Stimulated activated CD4-positive, alpha-beta T cell treated with anti-CD3 and anti-CD28 coated beads, Interleukin-1b, Interleukin-23, amount 100 ng/mL, for 48 hours (primary cell): Measurements from ENCODE around the gene FNTB.

ENCODE experiments used
- DNase-seq: peaks from one replicate; pipeline ENCODE4 v3.0.0-alpha.2; 2020

FNTB gene

DNA sequence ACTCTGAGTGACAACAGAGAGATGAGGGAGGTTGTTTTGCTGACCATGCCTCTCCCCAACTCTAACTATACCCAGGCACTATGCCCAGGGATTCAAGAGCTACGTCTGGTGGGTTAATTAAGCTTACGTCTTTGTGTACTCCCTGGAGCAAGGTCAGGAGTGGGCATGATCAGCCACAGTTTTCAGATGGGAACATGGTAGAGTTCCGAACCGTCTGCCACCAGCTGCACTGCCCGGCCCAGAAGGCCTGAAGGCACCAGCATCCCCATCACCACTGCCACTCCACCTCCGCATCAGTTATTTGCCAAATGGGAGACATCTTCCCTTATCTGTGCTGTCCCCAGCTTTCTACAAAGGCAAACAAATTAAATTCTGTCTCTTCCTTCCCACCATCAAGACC lies 33.0 kb upstream of the FNTB start:
- no peak for DNase-seq

DNA sequence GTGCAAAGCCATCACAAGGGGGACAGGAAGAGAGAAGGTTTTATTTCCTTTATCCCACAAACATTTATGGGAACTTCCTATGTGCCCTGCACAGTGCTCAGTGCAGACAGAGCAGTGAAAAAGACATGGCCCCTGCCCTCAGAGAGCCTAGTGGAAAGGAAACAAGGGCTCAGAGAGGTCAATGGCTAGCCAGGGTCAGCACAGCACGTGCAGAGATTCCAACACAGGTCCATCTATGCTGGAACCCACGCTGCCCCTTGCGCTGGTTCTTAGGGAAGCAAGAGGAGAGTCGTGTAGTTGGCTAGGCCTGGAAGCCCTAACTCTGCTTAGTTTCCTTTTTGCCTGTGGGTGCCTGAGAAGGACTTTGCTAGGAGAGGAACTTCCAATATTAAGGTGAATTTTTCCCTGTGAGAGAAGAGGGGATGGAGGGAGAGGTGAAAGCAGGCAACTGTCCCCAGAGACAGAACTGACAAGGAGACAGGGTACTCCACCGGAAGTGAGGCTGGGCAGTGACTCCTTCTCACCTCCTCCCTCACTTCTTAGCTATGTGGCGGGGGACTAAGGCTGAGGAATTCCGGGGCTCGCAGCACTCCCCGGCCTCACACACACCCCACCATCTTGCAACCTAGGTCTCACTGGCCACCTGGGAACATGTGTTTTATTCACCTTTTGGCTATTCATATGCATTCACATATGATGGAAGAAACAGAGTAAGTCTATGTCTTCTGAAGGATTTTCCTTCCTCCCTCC lies 32.0 kb upstream of the FNTB start:
- no peak for DNase-seq

DNA sequence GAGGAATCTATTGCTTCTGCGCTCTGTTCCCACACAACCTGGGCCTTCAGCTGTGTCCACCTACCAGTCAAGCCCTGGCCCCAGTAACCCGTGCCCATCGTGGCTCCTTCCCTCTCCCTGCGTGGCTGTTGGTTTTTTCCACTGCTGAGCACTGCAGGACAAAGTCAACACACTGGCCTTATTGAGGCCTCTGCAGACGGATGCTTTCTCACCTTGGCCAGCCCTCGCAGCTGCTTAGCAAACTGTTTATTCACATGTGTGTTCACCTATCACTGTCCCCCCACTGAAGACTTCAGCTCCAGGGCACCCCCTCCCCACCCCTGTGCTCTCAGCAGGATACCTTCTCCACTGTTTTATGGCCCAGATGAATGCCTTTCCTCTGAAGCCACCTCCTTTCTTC lies 31.4 kb upstream of the FNTB start:
- DNase-seq: no peak

DNA sequence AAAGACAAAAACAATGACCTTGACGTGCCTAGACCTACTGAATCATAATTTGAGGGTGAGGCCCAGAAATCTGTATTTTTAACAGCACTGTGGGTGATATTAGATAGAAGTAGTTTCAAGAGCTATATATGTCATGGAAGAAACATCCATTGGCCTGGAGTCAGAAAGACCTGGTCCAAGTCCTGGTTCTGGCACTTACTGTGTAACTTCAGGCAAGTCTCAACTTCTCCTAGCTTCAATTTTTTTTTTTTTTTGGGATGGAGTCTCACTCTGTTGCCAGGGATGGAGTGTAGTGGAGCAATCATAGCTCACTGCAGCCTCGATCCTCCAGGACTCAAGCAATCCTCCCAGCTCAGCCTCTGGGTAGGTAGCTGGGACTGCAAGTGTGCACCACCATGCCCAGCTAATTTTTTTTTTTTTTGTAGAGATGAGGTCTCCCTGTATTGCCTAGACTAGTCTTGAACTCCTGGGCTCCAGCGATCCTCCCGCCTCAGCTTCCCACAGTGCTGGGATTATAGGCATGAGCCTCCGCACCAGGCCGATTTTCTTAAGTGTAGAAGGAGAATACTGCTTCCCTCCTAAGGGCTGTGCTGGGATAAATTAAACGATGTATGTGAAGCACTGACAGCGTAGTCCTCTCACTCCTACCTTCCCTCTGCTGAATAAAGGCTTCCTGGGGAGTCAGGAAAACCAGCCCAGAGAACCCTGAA lies 29.8 kb upstream of the FNTB start:
- DNase-seq: no peak

DNA sequence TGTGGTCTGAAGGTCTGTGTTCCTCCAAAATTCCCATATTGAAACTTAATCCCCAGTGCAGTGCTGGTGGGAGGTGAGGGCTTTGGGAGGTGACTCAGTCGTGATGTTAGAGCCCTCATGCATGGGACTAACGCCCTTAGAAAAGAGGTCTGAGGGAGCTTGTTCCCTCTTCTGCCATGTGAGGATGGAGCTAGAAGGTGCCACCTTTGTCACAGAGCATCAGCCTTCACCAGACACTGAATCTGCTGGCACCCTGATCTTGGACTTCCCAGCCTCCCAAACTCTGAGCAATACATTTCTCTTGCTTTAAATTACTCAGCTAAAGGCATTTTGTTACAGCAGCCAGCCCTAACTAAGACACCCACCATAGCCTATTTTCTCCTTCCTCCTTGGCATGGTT lies 28.5 kb upstream of the FNTB start:
- no peak for DNase-seq

DNA sequence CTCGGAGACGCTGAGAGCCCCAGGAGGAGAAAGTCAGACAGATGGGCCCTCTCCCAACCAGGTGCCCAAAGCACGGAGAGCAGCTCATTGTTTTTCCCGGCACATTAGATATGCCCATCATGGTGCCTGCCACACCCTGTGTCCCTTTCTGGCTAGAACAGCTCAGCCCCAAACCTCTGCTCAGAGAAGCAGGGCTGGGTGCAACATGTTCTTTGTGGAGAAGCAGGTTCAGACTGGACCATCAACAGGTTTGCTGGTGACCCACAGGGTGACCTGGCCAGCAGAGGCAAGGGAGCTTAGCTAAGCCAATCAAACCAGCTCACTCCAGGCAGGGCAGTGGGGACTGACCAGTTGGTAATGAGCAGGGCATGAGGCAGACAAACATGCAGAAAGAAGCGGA lies 28.0 kb upstream of the FNTB start:
- no peak for DNase-seq

DNA sequence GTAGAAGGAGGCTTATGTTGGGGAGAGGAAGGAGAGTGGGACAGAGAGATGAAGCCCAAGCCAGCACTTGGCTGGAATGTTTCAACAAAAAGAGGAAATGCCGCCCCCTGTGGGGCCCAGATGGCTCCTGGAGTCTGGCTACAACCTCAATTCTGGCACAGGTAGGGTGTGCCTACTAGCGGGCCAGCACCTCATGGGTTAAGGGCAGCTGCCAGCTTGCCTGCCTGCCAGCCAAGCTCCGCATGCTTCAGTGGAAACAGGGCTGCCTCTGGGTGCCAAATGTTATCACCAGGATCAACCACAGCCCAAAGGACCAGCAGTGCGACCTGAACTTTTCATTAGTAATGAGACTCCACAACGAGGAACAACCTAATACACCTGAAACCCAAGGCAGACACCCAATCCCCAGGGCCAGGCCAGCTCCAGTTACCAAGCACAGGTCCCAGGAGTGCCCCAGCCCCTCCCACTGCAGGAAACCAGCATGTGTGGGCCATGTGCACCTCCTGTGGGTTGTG lies 25.9 kb upstream of the FNTB start:
- no peak for DNase-seq

DNA sequence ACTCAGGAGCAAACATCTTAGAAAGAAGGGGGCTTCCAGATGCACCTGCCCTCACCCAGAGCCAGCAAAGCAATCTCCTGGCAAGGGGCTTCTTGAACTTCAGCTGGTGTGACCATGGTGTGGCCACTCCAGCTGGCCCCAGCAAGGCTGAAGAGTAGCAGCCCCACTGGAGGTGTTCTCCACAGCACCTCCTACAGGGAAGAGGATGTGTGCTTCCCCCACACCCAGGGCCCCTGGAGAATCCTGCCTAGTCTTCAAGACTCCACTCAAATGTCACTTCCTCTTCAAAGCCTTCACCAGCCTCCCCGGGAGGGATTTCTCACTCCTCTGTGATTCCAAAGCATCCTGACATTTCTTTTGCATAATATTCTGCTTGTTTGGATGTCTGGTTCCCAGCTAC lies 23.1 kb upstream of the FNTB start:
- no peak for DNase-seq

DNA sequence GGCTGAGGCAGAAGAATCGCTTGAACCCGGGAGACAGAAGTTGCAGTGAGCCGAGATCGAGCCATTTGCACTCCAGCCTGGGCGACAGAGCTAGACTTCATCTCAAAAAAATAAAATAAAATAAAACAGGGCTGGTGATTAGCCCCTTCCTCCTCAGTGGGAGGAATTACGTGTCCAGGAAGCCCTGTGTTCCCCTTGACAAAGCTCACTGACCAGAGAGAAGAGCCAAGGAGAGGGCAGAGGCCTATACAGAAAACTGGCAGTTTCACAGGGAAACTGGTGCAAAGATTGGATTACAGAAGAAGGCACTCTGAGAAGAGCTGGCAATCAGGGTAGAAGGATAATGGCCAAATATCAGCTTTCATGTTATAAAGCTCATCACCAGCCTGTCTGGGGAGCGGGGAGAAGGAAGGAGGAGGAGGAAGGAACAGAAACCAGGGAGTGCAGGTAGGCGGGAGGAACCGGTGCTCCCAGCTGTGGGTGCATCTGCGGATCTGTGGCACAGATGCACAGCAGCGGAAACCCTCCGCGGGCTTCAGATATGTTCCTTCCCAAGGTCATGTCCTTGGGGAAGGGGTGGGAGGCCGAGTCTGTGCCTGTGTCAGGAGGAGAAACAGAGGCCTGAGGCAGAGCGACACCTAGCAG lies 21.2 kb upstream of the FNTB start:
- no peak for DNase-seq

DNA sequence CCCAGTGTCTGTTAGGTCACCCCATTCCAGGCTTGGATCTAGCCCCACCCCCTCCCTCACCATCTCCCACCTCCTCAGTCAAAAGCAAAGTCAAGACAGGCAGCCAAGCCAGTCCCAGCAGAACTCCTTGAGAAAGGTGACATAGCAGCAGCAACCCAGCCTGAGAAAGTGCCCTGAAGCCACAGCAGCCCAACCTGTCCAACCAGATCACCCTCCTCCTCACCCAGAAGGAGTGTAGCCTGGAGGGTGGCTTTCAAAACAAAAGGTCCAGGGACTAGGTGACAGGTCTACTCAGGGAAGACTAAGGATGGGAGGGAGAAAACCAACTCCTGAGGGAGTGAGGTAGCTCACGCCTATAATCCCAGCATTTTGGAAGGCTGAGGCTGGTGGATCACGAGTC lies 19.7 kb upstream of the FNTB start:
- no peak for DNase-seq

DNA sequence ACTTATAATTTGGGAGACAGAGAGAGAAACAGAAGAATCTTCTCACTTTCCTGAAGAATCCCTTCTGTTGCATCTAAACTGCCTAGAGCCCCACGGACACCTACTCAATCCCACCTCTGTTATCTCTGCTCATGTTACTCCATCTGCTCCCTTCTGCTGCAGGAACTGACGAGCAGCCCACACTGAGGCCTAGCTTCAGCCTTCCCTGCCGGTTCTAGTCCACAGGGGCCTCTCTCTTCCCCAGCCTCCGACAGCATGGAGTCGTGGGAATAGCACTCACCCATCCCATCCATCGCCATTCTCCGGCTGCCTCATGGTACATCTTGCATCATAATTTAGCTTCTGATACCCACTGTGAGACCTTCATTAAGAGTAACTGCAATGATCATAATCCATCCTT lies 18.5 kb upstream of the FNTB start:
- DNase-seq: no peak

DNA sequence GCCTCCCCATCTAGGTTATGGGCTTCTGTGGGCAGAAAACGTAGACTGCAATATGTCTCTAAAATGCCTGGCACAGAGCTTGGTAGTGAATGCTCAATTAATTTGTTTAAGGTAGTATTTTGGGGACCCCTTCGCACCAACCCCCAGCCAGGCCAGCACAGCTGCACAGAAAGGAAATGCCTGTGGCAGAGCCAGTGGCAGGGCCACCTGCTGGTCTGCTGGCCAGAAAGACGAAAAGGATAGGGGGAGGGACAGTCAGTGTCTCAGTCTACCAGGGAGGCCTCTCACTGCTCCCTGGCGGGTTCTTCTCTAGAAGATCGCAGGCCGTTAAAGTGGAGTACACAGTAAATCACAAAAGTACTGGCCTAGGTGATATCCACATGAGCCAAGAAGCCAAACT lies 18.0 kb upstream of the FNTB start:
- DNase-seq: no peak

DNA sequence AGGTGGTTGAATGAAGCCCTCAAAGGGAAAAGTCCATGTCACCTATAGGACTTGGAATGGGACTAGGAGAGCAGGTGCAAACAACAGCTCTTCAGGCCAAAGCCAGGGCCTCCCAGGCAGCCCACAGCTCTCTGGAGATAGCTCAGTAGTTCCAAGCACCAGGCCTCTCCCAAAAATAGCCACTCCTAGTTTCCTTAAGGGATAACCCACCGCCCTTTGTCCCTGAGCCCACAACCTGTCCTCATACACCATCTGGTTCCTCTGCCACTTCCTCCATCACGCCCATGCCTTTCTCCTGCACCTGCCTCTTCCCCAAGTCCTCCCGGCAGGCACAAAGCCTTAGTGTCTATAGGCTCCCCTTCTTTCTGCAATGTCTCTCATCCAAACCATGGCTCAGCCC lies 16.7 kb upstream of the FNTB start:
- DNase-seq: no peak

DNA sequence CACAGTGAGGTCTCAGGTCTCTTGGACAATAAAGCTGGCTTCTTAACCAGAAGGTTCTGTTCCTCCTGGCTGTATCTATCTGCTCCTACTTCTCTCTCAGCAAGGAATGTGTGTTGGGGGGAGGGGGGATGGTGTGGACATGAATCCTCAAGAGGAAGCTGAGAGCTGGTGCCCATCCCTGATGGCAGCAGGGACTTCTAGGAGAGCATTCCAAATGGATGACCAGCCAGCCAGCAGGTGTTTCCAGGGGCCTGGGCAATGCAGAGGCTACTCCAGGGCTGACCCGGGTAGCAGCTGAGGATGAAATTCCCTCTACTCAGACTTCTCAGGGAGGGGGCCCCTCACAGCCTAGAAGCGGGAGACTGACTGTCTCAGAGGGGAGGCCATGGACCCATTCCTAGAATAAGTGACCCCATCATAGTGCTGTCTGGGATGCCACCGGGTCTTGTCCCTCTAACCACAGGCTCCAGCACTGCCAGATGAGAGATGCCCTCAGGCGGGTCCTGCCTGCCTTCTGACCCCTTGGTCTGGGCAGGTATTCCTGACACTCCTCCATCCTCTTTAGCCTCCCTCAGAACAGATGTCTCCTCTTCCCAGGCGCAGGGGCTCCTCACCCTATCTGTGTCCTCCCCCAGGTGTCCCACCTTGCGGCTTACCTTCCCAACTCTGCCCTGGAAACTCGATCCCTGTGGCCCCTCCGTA lies 15.8 kb upstream of the FNTB start:
- no peak for DNase-seq

DNA sequence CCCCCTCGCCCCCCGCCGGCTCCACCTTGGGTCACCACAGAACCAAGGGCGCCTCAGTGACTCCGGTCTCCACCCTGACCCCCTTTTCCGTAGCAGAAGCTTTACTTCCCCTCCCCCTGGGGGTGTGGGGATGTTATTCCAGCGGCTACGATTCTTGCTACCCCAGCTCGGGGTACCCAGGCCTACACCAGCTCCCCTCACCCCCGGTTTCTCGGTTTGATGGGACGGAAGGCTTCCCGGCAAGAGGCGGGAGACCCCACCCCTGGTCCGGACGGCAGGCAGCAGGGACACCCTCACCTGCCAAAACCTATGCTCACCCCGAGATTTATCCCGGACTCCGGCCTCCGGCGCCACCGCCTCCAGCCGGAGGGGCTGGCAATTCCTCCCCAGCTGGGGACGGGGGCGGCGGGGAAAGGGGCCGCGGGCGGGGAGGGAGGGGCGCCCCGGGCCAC lies 15.2 kb upstream of the FNTB start:
- DNase-seq: no peak

DNA sequence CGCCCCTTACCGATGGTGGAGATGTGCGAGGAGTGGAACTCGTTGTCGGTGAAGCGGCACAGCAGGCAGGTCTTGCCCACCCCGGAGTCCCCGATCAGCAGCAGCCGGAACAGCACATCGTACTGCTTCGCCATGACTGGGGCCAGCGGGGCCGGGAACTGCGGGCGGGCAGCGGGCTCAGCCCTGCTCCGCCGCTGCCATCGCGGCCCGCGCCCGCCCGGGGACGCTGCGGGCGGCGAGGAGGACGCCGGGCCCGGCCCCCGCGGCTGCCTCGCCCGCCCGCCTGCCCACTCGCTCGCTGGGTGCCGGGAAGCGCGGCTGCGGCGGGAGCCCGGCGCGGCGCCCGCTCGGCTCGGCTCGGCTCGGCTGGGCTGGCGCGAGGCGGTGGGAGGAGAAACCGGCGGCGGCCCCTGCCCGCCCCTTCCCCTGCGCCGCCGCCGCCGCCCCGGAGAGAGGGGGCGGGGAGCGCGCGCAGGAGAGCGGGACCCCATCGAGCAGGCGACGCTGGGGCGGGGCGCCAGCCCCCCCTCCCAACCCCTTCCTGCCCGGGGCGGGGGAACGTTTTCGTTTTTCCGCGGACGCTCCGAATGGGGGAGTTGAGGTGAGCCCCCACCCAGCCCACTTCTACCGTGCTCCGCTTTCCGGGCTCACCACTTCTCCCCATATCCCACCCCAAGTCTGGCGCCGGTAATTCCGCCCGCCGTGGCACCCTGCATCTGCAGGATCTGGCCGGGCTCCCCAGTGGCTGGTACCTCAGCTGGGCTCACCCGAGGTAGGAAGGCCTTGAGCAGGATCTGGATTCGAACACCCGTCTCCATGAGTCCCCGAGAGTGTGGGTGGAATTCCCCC lies 14.5 kb upstream of the FNTB start, which contains the start of gene RAB15:
Gene RAB15, minus strand, starts transcription at position 394 of the 849 bp plus-strand sequence. Its CDS starts 260 bp downstream, at position 134.
- peak; percentile 16 for DNase-seq

DNA sequence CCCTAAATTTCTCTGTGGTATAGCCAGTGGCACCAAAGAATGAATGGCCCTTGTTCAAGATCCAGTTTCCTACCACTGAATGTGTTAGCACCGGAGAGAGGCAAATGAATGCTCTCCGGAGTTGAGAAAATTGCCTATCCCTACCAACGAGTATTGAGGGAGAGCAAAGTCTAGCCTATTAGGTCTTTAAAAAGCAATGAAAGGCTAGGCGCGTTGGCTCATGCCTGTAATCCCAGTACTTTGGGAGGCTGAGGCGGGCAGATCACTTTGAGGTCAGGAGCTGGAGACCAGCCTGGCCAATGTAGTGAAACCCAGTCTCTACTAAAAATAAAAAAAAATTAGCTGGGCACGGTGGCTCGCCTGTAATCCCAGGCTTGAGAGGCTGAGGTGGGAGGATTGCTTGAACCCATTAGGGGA lies 13.7 kb upstream of the FNTB start:
- no peak for DNase-seq

DNA sequence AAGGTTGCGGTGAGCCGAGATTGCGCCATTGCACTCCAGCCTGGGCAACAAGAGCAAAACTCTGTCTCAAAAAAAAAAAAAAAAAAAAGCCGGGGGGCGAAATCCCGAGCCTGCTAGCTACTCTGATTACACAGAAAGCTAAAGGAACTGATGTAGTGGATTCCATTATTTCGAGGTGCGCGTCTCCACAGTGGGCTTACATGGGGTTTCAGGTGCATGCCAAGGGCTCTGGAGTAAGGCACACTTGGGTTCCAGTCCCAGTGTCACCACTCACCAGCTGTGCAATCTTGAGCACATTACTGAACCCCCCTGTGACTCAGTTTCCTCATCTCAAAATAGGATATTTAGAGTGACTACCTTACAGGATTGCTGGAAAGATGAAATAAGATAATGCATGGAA lies 12.9 kb upstream of the FNTB start:
- DNase-seq: no peak

DNA sequence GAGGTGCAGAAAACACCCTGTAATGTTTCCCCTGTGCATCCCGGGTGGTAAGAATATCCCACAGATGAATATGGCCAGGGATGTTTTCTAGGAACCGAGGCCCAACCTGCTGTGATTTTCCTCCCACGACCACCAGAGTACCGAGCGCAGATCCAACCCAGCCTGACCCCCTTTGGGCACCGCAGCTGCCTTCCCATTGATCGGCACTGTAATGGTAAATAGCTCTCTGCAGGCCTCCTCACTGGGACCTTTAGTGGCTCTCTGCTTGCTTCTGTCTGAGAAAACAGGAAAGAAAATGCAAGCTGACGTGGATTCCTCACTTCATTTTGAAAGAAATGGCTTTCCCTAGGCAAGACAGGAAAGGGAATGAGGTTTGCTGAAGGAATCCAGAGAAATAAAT lies 12.1 kb upstream of the FNTB start:
- no peak for DNase-seq

DNA sequence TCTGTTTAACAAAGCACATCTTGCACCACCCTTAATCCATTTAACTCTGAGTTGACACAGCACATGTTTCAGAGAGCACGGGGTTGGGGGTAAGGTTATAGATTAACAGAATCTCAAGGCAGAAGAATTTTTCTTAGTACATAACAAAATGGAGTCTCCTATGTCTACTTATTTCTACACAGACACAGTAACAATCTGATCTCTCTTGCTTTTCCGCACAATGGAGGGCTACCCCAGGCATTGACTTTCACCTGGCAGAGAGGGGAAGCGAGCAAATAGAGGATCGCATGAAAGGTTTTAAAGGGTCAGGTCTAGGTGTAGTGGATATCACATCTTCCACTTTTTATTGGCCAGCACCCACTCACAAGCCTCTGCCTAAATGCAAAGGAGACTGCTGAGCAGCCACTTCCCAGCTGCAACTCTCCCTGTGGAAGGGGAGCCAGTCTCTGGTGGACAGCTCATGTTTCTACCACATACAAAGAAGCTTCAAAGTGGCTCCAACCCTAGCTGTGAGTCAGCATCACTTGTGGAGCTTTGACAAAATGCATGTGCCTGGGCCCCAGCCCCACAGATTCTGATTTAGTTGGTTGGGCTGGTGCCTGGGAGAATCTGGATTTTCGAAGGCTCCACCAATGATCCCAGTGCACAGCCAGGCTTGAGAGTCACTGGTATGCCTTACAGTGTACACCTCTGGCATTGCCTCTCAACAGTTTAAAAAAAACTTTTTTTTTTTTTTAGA lies 7.2 kb upstream of the FNTB start:
- DNase-seq: no peak
